CD4-positive, alpha-beta T cell treated with Interleukin-17A for 1 hour (primary cell): ENCODE results near the gene SBF2.

Experiments
- DNase-seq: peaks from one replicate; pipeline ENCODE4 v3.0.0-alpha.2; 2020

The SBF2 gene

DNA sequence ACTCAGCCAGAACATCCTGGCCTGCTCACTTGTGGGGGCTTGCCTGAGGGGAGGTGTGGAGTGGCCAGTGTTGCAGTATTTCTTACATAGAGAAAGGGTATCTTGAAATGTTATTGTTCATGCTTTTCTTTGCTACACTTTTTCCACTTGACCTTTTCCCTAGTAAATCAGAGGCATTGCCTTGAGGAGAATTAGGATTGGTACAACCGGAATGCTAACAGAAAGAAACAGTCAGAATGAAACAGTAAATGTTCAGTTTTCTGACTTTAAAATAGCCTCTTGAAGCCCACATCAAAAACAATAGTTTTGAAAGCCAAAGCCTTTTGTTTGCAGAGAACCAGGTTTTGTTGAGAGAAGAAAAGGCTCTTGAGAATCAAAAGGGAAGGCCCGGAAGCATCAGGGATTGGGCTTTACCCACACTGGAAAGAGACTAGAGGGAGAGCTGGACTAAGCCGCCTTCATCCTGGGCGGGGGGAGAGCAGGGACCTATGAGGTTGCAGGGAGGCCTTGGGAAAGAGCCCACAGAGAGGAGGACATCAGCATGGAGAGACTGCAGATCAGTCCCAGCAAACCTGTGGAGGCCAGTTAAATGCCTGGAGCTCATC is 23.2 kb upstream of the SBF2 start:
- DNase-seq: no peak

DNA sequence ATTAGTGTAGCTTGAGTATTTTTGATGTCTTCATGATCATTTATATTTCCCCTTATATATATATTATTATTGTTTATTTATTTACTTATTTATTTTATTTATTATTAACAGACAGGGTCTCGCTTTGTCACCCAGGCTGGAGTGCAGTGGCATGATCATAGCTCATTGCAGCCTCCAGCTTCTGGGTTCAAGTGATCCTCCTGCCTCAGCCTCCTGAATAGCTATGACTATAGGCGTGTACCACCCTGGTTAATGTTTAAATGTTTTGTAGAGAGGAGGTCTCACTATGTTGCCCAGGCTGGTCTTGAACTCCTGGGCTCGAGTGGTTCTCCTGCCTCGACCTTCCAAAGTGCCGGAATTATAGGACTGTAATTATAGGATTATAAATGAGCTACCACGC is 21.1 kb upstream of the SBF2 start:
- no peak for DNase-seq

- peak; percentile 55 for DNase-seq
Observed at GRCh38 chr11:10314199-10315072, 20.4 kb upstream of the SBF2 start.

DNA sequence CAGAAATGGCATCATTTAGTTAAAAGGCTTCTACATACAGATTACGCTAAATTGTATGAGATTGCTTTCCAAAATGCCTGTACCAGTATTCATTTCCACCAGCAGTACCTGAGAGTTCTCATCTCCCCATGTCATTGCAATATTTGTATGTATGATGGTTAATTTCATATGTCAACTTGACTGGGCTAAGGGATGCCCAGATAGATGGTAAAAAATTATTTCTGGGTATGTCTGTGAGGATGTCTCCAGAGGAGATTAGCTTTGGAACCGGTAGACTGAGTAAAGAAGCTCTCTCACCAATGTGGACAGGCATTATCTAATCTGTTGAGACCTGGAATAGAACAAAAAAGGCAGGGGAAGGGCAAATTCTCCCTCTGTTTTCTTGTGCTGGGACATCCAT is 17.8 kb upstream of the SBF2 start:
- DNase-seq: no peak

DNA sequence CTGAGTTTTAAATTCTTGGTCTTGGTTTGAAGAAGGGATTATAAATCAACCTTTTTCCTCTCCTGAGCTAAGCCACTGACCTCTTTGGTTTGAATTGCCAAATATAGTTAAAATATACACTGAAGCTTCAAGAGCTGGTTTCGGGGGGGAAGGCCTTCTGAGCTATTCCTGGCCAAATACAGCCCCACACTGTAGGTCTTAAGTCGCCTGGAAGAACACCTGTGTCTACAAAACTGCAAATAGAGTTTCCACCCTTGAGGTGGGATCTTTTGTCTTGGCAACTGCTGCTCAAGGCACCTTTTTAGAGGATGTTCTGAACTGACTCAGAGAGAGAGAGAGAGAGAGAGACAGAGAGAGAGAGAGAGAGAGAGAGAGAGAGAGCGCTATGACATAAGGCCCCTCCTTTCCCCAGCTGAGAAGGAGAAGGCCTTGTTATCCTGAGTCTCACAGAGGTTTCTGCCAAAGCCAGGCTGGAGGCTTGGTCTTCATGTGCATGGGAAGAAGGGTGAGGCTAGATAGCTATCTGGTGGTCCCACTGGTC is 16.4 kb upstream of the SBF2 start:
- DNase-seq: no peak

DNA sequence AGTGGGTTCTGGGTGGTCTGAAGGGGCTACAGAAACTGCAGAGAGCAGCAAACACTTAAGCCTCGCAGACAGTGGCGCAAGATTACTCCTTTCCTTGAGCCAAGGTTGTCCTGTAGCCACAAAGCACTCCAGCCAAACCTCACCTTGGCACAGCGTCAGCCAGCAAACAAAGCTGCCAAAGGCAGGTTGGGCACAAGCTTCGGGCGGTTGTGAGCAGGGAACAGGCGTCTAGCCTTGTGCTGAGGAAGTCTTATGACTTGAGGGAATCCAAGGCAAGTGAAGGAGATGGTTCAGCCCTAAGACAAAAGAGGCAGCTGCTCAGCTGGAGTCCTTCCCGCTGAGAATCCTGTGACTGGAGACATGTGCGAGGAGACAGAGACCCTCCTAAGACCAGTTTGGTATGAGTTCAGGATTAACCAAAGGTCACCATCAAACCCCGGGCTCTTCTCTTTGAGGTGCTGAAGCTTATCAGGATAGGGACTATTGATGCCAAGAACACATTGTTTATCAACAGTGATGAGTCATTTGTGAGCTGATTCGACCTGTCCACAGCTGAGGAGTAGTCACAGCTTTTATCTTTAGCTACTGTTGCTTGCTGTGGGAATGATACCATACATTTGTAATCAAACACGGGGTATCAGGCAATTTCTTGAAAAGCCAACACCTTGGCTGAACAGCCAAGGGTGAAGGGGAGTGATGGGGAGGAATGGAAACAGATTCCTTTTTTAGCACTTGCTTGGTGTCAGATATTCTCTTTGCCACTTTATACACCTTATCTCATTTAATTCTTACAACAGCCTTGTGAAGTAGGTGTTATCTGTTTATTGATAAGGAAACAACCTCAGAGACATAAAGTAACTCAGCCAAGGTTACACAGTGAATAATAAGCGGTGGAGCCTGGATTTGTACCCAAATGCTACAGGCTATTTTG is 15.4 kb upstream of the SBF2 start:
- no peak for DNase-seq

- no peak for DNase-seq
Observed at GRCh38 chr11:10308201-10308954, 14.4 kb upstream of the SBF2 start.

- peak; percentile 87 for DNase-seq
Observed at GRCh38 chr11:10307400-10308200, 13.6 kb upstream of the SBF2 start.

- no peak for DNase-seq
Observed at GRCh38 chr11:10307022-10307399, 13.0 kb upstream of the SBF2 start.

- no peak for DNase-seq
Observed at GRCh38 chr11:10305964-10306918, 12.2 kb upstream of the SBF2 start.

- no peak for DNase-seq
Observed at GRCh38 chr11:10305262-10305963, 11.4 kb upstream of the SBF2 start.

- peak; percentile 47 for DNase-seq
Observed at GRCh38 chr11:10304495-10305261, 10.7 kb upstream of the SBF2 start, which contains the start of gene ADM. Gene ADM (plus strand): TSS chr11:10305073. CDS start chr11:10305701, 628 bp downstream.

- peak; percentile 31 for DNase-seq
Observed at GRCh38 chr11:10303558-10304363, 9.7 kb upstream of the SBF2 start.

DNA sequence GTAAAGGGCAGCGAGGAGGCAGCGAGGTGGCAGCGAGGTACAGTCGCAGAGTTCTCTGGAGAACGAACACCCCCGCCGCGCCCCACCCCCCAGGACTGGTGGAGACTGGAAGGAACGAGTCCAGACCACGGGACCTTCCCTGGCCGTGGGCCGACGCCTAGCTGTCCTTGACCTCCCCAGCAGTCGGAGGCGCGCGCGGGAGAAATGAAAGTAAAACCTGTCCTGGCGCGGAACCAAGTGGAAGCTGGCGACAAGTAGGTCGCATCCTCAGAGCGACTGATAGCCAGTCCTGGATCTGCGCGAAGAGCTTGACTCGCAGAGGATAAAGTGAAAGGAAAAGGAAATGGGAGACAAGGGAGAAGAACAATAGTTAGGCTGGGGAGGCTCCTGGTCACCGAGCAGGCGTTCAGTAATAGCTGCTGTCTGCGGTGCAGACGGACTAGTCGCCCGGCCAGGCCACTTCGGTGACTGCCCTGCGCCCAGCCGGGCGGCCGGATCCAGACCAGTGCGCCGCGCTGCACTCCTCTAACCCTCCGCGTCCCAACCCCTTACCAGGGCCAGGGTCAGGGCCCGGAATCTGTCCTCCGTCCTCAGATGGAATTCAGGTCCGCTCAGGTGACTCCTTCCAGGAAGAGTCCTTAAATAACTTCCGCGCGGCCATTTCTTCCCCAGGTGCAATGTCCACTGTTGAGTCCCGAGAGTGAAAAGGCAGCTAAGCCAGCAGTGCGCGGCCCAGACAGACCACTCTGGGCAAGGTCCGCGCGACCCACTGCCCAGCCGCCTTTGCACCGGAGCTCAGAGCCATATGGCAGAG is 8.9 kb upstream of the SBF2 start:
- peak; percentile 81 for DNase-seq

GRCh38 chr11:10302359-10302743 is 8.3 kb upstream of the SBF2 start:
- DNase-seq: no peak

GRCh38 chr11:10301656-10302358 is 7.8 kb upstream of the SBF2 start:
- no peak for DNase-seq
